Measurements from ENCODE around the gene SEMA6D. TPM values are rescaled to one million over a fixed set of nuclear protein-coding genes. Genes with fewer than 3 reads are reported as not detected.

Gene SEMA6D
- total RNA-seq, 2 donors from 2014 or later = 12.2 to 14.3 TPM

GRCh38 chr15:47744973-47745372, 27.7 kb downstream of the SEMA6D start:
- H3K4me1 ChIP-seq = peaks cover 0 to 49% of the 10 kb centered on the region in 2 donors
- no peaks in the 10 kb centered on the region for H3K36me3 ChIP-seq
- no peak overlapping the region for H3K27ac ChIP-seq
- no peak for TF ChIP-seq CTCF (IDR thresholded peaks at IDR 0.05)
- no peaks in the 10 kb centered on the region for H3K27me3 ChIP-seq
- H3K4me3 ChIP-seq = no peak overlapping the region
- no peak for DNase-seq (ENCODE audit: low spot score)
- no peaks in the 10 kb centered on the region for H3K9me3 ChIP-seq

DNA sequence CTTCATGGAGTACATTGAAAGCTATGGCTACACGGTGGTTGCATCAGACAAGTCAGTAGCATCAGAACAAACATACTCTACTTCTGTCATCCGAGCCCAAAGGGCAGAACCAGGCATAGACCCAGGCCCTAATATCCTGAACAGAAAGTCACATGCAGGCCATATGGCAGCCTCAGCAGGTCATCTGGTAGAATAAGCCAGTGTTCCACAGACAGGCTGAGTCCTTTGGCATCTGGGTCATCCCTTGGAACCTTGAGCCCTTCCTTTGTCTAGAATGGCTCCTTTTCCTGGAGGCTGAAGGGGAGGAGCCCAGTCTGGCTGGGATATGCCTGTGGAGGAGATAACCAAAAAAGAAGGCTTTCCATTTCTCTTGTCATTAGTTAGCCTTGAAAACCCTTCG, 29.2 kb downstream of the SEMA6D start:
- Histone ChIP-seq H3K27ac (no peak overlapping the region), H3K36me3 (no peaks in the 10 kb centered on the region), H3K9me3 (no peaks in the 10 kb centered on the region), H3K4me3 (no peak overlapping the region), H3K27me3 (no peaks in the 10 kb centered on the region), H3K4me1 (peaks cover 0 to 58% of the 10 kb centered on the region in 2 donors)
- no peak for DNase-seq (ENCODE audit: low spot score)
- TF ChIP-seq CTCF (IDR thresholded peaks at IDR 0.05) = no peak

DNA sequence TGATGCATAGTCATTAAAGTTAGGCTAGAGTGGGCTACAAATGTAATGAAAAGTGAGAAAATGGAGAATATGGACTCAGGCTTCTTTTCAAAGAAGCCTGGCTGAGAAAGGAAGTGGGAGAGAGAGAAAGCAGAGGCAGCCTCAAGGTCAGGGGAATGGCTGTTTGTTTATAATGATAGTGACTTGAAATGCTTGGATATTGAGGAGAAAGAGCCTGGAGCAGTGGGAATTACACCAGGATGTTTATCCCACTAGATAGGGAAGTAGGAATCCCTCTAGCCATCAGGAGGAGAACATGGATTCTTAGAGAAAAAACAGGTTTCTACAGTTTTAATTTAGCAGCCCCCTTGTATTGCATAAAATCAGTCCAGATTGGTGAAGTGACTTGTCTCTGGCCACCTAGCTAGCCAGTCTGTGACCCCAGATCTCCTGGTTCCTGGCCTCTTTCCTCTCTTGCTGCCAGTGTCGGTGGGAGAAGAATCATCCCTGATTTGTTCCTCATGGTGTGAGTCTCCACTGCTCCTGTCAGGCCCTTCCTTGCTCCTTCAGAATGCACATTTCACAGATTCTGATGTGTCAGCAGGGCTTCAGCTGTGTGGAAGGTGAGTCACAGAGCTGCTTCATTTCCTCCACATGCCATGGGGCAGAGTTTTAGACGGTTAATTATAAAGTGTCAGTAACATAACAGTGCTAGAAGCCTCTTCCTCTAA, 32.9 kb downstream of the SEMA6D start:
- DNase-seq (ENCODE audit: low spot score) = no peak
- Histone ChIP-seq H3K9me3 (peaks cover 0 to 16% of the 10 kb centered on the region in 2 donors), H3K4me1 (peaks cover 0 to 24% of the 10 kb centered on the region in 2 donors), H3K36me3 (no peaks in the 10 kb centered on the region), H3K27me3 (no peaks in the 10 kb centered on the region), H3K4me3 (no peak overlapping the region), H3K27ac (no peak overlapping the region)
- no peak for TF ChIP-seq CTCF (IDR thresholded peaks at IDR 0.05)

GRCh38 chr15:47750740-47751262, 33.5 kb downstream of the SEMA6D start:
- peaks cover 0 to 16% of the 10 kb centered on the region in 2 donors for H3K9me3 ChIP-seq
- no peak overlapping the region for H3K27ac ChIP-seq
- peaks cover 0 to 24% of the 10 kb centered on the region in 2 donors for H3K4me1 ChIP-seq
- no peaks in the 10 kb centered on the region for H3K27me3 ChIP-seq
- no peaks in the 10 kb centered on the region for H3K36me3 ChIP-seq
- no peak for DNase-seq (ENCODE audit: low spot score)
- no peak overlapping the region for H3K4me3 ChIP-seq
- TF ChIP-seq CTCF (IDR thresholded peaks at IDR 0.05) = no peak

- no peak overlapping the region for H3K4me3 ChIP-seq
- no peak for TF ChIP-seq CTCF (IDR thresholded peaks at IDR 0.05)
- H3K27me3 ChIP-seq = no peaks in the 10 kb centered on the region
These were observed 36.3 kb downstream of the SEMA6D start for GRCh38 chr15:47753591-47753990.

More at GRCh38 chr15:47753591-47753990, 36.3 kb downstream of the SEMA6D start:
- Histone ChIP-seq H3K9me3 (peaks cover 0 to 16% of the 10 kb centered on the region in 2 donors), H3K36me3 (no peaks in the 10 kb centered on the region), H3K4me1 (peaks cover 0 to 19% of the 10 kb centered on the region in 2 donors), H3K27ac (no peak overlapping the region)
- DNase-seq (ENCODE audit: low spot score) = no peak

Data from right atrium auricular region (tissue), 2 donors.